Activated T-cell treated with anti-CD3 and anti-CD28 coated beads for 24 hours (primary cell): ENCODE data around the gene SBNO2.
A peak's percentile ranks its signal among the peaks of the same experiment; 100 is the strongest.

Experiments
- DNase-seq: peaks from one replicate; pipeline ENCODE4 v3.0.0-alpha.2; 2020; ENCODE audit warnings: low read depth

Gene SBNO2

DNA sequence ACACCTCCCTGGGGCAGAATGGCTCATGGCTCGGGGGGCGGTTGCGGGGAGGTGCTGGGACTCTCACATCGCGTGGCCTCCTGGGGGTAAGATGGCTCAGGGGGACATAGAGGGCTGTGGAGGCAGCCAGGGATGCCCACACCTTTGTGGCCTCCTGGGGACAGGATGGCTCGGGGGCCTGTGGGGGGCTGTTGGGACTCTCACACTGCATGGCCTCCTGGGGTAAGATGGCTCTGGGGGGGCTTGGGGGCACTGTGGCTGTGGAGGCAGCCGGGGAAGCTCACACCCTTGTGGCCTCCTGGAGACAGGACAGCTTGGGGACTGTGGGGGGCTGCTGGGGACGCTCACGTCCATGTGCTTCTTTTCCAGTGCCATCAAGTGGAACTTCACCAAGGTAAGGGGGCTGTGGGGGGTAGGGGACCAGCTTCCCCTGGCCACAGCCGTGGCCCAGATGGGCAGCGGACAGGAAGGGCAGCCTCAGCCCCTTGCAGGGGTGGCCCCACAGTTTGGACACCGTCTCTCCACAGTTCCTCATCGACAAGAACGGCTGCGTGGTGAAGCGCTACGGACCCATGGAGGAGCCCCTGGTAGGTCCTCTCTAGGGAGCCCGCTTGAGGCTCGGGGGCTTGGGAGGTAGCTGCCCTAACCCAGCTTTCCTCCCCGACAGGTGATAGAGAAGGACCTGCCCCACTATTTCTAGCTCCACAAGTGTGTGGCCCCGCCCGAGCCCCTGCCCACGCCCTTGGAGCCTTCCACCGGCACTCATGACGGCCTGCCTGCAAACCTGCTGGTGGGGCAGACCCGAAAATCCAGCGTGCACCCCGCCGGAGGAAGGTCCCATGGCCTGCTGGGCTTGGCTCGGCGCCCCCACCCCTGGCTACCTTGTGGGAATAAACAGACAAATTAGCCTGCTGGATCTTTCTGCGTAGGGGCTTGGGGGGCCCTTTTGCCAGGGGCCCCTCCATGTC lies 67.9 kb downstream of the SBNO2 start:
- DNase-seq: no peak

DNA sequence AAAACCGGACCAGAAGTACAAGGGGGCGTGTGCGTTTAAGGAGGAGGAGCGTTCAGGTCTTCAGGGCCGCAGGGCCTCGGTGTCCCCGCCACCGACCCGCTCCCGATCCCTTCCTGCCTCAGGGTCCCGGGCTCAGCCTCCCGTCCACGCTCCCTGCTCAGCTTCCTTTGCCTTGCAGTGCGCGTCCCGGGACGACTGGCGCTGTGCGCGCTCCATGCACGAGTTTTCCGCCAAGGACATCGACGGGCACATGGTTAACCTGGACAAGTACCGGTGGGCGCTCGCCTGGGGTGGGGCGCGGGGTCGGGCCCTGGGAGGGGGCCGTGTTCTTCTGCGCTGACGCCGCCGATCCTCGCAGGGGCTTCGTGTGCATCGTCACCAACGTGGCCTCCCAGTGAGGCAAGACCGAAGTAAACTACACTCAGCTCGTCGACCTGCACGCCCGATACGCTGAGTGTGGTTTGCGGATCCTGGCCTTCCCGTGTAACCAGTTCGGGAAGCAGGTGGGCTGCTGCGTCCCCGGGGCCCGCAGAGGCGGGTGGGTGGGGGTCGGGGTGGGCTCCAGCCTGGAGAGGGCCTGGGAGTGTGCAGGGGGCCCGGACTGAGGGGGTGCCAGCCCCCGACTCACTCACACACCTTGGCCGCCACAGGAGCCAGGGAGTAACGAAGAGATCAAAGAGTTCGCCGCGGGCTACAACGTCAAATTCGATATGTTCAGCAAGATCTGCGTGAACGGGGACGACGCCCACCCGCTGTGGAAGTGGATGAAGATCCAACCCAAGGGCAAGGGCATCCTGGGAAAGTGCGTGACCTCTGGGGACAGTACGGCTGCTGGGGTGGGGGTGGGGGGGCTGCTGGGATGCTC lies 68.8 kb downstream of the SBNO2 start:
- DNase-seq: no peak

DNA sequence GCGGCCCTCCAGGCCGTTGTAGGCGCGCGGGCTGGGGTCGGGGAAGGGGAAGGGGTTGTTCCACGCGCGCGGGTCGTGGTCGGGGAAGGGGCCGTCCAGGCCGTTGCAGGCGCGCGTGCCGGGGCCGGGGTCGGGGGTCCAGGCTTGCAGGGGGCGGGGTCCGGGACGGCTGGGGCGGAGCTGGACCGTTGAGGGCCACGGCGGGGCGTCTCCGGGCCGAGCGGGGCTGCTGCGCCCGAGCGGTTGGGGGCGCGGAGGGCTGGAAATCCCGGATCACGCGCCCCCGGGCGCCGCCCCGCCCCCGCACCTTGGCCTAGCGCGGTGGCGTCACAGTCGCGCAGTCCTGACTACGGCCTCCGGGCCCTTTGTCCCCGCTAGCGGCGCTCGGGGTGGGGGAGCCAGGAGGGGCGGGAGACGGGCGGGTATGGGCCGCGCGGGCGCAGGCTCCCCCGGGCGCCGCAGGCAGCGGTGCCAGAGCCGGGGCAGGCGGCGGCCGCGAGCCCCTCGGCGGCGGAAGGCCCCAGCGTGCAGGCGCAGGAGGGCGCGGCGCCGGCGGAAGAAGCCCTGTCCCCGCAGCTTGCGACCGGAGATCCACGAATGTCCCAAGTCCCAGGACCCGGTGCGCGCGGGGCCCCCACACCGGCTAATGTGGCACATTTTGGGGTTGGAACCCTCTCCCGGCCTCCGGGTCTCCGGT lies 69.6 kb downstream of the SBNO2 start:
- no peak for DNase-seq

DNA sequence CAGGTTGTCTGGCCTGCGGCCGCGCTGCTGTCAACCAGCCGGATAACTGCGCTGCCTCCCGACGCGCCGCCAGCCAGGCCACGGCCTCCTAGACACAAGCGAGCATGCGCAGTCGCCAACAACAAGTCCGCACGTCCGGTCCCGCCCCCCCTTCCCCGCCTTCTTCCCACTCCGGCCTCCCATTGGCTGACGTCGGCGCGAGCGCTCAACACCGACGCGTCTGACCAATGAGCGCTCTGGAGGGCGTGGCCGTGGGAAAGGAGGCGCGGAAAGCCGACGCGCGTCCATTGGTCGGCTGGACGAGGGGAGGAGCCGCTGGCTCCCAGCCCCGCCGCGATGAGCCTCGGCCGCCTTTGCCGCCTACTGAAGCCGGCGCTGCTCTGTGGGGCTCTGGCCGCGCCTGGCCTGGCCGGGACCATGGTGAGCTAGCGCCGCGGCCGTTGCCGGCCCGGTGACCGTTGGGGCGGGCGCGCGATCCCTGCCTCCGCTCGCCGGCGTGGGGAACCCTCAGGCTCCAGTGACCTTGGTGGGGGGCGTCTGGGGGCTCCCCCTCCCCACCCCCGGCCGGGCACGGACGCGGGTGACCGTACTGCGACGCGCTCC lies 70.3 kb downstream of the SBNO2 start, which contains the start of gene GPX4:
Gene GPX4 (plus strand): TSS at position 287 of the 603 bp plus-strand sequence. CDS start 50 bp downstream, at position 337.
- DNase-seq: peak; percentile 97

GRCh38 chr19:1103132-1103707 lies 70.8 kb downstream of the SBNO2 start:
- no peak for DNase-seq

- DNase-seq: no peak
Measured at GRCh38 chr19:1102407-1103131, 71.5 kb downstream of the SBNO2 start.

- DNase-seq: no peak
Measured at GRCh38 chr19:1101337-1101698, 72.8 kb downstream of the SBNO2 start.

DNA sequence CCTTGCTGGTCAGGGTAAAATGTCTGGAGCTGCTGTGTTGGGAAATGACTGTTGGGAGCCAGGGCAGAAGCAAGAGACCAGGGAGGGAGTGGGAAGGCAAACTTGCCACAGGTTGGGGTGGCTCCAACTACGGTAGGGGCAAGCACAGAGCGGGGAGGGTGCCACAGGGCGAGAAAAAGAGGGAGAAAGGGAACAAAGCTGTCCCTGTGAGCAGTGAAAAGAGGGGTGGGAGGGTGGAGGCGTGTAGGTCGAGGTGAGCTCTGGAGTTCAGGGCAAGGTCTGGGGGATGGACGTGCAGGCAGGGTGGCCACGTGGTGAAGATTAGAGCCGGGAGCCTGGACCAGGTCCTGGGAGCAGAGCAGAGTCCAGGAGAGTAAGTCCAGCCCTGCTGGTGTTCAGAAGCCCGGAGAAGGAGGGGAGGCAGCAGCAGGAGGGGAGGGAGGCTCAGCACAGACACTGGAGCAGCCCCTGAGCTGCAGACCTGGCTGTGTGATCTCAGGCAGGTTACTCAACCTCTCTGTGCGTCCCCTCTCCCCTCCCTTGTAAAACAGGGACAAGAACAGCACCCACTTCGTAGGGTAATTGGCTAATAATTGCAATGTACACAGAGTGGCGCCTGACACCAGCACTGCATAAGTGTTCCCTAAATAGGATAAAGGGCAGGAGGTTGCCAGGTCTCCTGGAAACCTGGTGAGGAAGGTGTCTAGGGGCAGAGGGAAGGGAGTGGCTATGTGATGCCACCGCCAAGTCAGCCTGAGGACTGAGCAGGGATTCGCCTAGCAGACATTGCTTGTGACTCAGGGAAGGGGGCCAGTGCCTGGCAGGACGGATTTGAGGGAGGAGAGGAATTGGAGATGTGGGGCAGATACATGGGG lies 75.7 kb downstream of the SBNO2 start:
- DNase-seq: no peak

GRCh38 chr19:1097810-1098176 lies 76.3 kb downstream of the SBNO2 start:
- DNase-seq: no peak

- DNase-seq: peak; percentile 97
Measured at GRCh38 chr19:1094978-1095701, 78.9 kb downstream of the SBNO2 start, which contains the start of gene POLR2E. POLR2E (minus strand) TSS chr19:1095375; CDS start chr19:1095315, 60 bp downstream.

DNA sequence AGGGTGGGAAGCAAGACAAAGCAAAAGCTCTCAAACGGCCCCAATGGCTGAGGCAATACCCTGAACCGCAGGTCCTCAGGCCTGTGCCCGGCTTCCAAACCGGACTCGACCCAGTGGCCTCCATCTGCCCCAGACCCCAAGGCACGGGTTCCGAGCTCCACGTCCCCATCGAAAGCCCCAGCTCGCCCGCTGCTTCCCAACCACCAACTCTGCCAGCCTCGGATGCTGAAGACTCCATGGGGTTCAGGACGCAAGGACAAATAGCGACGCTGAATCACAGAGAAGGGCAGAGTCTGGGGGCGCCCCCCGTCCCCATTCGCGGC lies 79.5 kb downstream of the SBNO2 start:
- DNase-seq: no peak

- no peak for DNase-seq
Measured at GRCh38 chr19:1093811-1094553, 80.1 kb downstream of the SBNO2 start.

- DNase-seq: no peak
Measured at GRCh38 chr19:1093330-1093729, 80.7 kb downstream of the SBNO2 start.

DNA sequence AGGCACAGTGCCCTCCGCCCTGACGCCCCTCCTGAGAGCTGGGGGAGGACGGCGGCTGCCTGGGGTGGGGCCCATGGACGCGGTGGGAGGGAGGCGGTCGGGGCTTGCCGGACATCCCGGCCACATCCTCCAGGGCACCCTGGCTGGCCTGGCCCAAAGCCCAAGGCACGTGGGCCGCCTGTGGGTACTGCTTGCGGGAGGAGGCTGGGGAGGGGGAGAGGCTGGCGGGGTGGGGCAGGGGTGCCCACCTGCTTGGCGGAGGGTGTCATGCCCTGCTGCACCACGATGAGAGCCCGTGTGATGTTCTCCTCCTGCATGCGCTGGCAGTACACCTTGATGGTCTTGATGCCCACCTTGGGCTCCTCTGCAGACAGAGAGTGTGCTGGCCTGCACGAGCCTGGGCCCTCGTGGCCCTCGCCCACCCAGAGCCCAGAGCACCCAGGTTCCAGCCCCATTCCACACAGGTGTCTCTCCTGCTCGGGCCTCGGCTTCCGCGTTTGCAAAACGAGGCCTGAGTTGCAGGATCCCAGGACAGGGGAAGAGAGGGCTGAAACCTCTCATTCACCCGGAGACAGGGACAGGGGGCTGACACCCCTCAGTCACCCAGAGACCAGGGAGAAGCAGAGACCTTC lies 82.4 kb downstream of the SBNO2 start:
- DNase-seq: no peak

GRCh38 chr19:1090731-1091543 lies 83.1 kb downstream of the SBNO2 start:
- DNase-seq: no peak

DNA sequence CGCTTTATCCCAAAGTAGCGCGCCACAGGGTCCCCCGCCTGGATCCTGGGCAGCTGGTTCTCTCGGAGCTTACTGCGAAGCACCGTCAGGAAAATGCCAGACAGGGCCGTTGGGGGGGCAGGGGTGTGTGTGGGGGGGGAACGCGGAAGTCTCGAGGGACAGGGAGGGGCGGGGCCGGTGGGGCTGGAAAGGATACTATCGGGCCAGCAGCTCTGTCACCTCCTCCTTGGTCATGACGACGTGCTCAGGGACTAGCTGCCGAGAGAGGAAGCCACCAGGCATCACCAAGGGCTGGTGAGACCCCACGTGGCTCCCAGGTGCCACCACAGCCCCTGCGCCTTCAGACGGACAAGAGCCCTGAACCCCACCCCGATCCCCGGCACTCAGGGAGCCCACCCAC lies 84.2 kb downstream of the SBNO2 start:
- DNase-seq: no peak
